ENCODE data around the gene MAP3K8. TPM values are rescaled to one million over a fixed set of nuclear protein-coding genes. Genes with fewer than 3 reads are reported as not detected.

MAP3K8 gene
- total and polyA plus RNA-seq, 2 of the 8 experiments (the other 6 are each of a cell fraction or from before 2014, with no cell fraction given) = 5.6 to 6.0 TPM

DNA sequence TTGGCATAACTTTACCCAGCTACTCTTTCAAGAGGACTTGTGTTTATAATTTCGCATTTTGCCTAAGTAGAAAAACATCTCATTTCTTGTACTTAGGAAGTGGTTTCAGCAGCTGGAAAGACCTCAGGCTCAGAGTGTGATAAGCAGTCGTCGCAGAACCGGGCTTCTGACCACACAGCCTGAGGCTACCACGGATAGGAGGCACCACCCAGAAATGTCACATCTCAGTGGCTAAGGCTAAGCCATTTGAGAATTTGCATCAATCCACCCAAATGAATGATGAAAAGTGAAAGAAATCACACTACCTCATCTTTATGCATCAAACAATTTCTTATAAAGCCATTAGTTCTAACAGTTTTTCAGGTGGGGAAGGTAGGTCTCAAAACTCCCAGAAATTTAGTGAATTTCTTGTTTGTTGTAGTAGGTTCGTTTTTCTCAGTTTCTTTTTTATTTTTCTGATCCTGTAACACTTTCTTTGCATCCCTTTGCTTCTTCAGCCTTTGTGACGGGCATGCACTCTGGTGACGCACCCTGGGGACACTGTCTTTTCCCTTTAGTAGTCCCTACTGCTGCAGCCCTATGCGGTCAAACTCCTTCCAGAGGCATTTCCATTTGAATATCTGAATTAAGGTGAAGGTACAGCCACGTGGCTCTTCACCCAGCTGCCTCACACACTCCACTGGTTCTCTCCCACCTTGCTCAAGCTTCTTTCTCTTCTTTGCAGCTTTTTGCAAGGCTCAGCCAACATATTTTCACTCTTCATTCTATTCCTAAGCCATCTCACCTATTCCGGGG is 68.5 kb downstream of the MAP3K8 start:
- 0 out of 2 replicates have a peak overlapping the region, but pooled peaks have one; percentile 23 for H2BK20ac ChIP-seq (ENCODE audit: low read length)
- H2BK120ac ChIP-seq (replicated peaks; ENCODE audit: low read depth, low read length) = no peak overlapping the region
- ChIA-PET POLR2A (ENCODE audit: partially characterized antibody) (interaction anchor here (0.9 to 1.2 kb wide), 2 partner anchors 10 to 51 kb away, joined by 3 read pairs; no protein-coding TSS in a partner anchor), CTCF (ENCODE audit: partially characterized antibody) (no interaction called here)
- H3K4me1 ChIP-seq (replicated peaks in 1 of 4; ENCODE audit: control insufficient read depth in 3 of 4, insufficient read depth in 4 of 4, low read length in 3 of 4) = peaks cover 0 to 2% (median 0%) of the 10 kb centered on the region in 4 experiments; a peak in 3 of 7 replicates
- no peak overlapping the region for H3K56ac ChIP-seq (replicated peaks; ENCODE audit: insufficient read length, low read depth, low read length)
- H3K9me3 ChIP-seq (ENCODE audit: insufficient read depth in 2 of 2, low read depth in 1 of 2, low read length in 1 of 2) = no peaks in the 10 kb centered on the region
- H3K4me2 ChIP-seq (ENCODE audit: insufficient read depth in 1 of 2, low read depth in 2 of 2, low read length in 2 of 2) = peak overlapping the region in 1 of 2 experiments; percentile 28; a peak in 1 of 4 replicates
- H3K23ac ChIP-seq (ENCODE audit: insufficient read length) = no peak overlapping the region
- peak overlapping the region; percentile 17; the same call in 1 of the 2 replicates for H2BK5ac ChIP-seq (ENCODE audit: low read depth, low read length)
- no peaks in the 10 kb centered on the region for H3K79me2 ChIP-seq (ENCODE audit: control insufficient read depth in 1 of 2, insufficient read depth in 2 of 2, low read length in 2 of 2)
- peak overlapping the region; percentile 16; the same call in 1 of the 2 replicates for H2AFZ ChIP-seq (ENCODE audit: low read length)
- H3K14ac ChIP-seq (ENCODE audit: insufficient read length) = no peak overlapping the region
- 0 out of 2 replicates have a peak overlapping the region, but pooled peaks have one; percentile 65 for H3K18ac ChIP-seq (ENCODE audit: extremely low read depth, low read length)
- no peak for FAIRE-seq
- no peaks in the 10 kb centered on the region for H3K36me3 ChIP-seq (ENCODE audit: control insufficient read depth in 2 of 4, insufficient read depth in 4 of 4, low read length in 3 of 4)
- H3K27ac ChIP-seq (ENCODE audit: low read depth, low read length) = no peak overlapping the region
- 0 out of 2 replicates have a peak overlapping the region, but pooled peaks have one; percentile 50 for H2BK12ac ChIP-seq (ENCODE audit: low read depth, low read length)
- no peaks in the 10 kb centered on the region for H3K79me1 ChIP-seq (ENCODE audit: low read depth, low read length)
- no peak overlapping the region for H3K9ac ChIP-seq (replicated peaks in 1 of 4; ENCODE audit: extremely low read depth in 1 of 4, low read depth in 3 of 4, low read length in 3 of 4)
- H4K8ac ChIP-seq (ENCODE audit: extremely low read depth, insufficient read depth, low read length) = no peak overlapping the region
- H4K91ac ChIP-seq (replicated peaks; ENCODE audit: insufficient read length, low read length) = no peak overlapping the region
- no peaks in the 10 kb centered on the region for H3K27me3 ChIP-seq (replicated peaks in 1 of 4; ENCODE audit: control insufficient read depth in 3 of 4, extremely low read depth in 1 of 4, insufficient read depth in 3 of 4, low read length in 3 of 4)
- H4K20me1 ChIP-seq (replicated peaks in 1 of 2; ENCODE audit: control insufficient read depth in 1 of 2, insufficient read depth in 2 of 2, low read length in 2 of 2) = no peaks in the 10 kb centered on the region
- DNase-seq (ENCODE audit: low read depth in 1 of 2, low spot score in 2 of 2) = no peak
- no peak overlapping the region for H3K4ac ChIP-seq (replicated peaks; ENCODE audit: insufficient read length, low read depth, low read length)
- 0 out of 8 replicates have a peak overlapping the region, but pooled peaks of 1 of the 4 experiments have one; percentile 15 for H3K4me3 ChIP-seq (ENCODE audit: extremely low read depth in 1 of 4, insufficient read depth in 2 of 4, low read depth in 3 of 4, low read length in 4 of 4)
- H2AK5ac ChIP-seq (ENCODE audit: low read depth, low read length) = peak overlapping the region; percentile 84; the same call in 1 of the 2 replicates
- WGBS, 2 experiments (ENCODE audit: extremely low coverage in 1 of 2, insufficient coverage in 1 of 2, insufficient read length in 1 of 2, insufficient replicate concordance in 2 of 2, low coverage in 1 of 2, low lambda C conversion rate in 2 of 2, missing lambda C conversion rate in 1 of 2) = 55% methylated on average over 11 of the region's 11 CpGs; no CpG with 5 or more reads in 1 of the 2 experiments
- H4K5ac ChIP-seq (ENCODE audit: insufficient read length, low read depth, low read length) = no peak overlapping the region
- no peak overlapping the region for H2BK15ac ChIP-seq (ENCODE audit: low read length)
- H3K23me2 ChIP-seq (ENCODE audit: low read depth, low read length) = no peaks in the 10 kb centered on the region
- no peak for TF ChIP-seq CHD1 (IDR thresholded peaks at IDR 0.05; ENCODE audit: low read depth, low read length)
- TF ChIP-seq, protein P1, sequence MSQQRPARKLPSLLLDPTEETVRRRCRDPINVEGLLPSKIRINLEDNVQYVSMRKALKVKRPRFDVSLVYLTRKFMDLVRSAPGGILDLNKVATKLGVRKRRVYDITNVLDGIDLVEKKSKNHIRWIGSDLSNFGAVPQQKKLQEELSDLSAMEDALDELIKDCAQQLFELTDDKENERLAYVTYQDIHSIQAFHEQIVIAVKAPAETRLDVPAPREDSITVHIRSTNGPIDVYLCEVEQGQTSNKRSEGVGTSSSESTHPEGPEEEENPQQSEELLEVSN (IDR thresholded peaks at IDR 0.05) = peak; percentile 42; the same call in 1 of the 2 replicates
- TF ChIP-seq CHD2 (IDR thresholded peaks at IDR 0.05; ENCODE audit: low read length) = no peak
- no peak for TF ChIP-seq RFX5 (IDR thresholded peaks at IDR 0.05; ENCODE audit: borderline replicate concordance, low read depth, low read length)
- TF ChIP-seq CTBP2 (IDR thresholded peaks at IDR 0.05; ENCODE audit: borderline replicate concordance, insufficient read depth, insufficient read length, low read length) = no peak
- TF ChIP-seq RNF2 (IDR thresholded peaks at IDR 0.05; ENCODE audit: borderline replicate concordance, low read depth, low read length, missing control alignments, poor library complexity, severe bottlenecking) = no peak
- no peak for TF ChIP-seq HDAC2 (IDR thresholded peaks at IDR 0.05; ENCODE audit: borderline replicate concordance in 1 of 2, low read depth in 2 of 2, low read length in 2 of 2)
- no peak for TF ChIP-seq CREB1 (IDR thresholded peaks at IDR 0.05)
- no peak for TF ChIP-seq SIN3A (conservative IDR thresholded peaks at IDR 0.05 in 1 of 2, IDR thresholded peaks at IDR 0.05 in 1 of 2; ENCODE audit: low read depth in 1 of 2, low read length in 2 of 2)
- TF ChIP-seq SRF (IDR thresholded peaks at IDR 0.05; ENCODE audit: low read depth, low read length) = no peak

All from H1 (cell line).